Measurements from ENCODE around the gene ATP6V1C2.
"Not testable (repeated sequence)": the region's sequence is repeated elsewhere in the genome, so short reads cannot be mapped to it uniquely, and the experiment has no call there.

The ATP6V1C2 gene

DNA sequence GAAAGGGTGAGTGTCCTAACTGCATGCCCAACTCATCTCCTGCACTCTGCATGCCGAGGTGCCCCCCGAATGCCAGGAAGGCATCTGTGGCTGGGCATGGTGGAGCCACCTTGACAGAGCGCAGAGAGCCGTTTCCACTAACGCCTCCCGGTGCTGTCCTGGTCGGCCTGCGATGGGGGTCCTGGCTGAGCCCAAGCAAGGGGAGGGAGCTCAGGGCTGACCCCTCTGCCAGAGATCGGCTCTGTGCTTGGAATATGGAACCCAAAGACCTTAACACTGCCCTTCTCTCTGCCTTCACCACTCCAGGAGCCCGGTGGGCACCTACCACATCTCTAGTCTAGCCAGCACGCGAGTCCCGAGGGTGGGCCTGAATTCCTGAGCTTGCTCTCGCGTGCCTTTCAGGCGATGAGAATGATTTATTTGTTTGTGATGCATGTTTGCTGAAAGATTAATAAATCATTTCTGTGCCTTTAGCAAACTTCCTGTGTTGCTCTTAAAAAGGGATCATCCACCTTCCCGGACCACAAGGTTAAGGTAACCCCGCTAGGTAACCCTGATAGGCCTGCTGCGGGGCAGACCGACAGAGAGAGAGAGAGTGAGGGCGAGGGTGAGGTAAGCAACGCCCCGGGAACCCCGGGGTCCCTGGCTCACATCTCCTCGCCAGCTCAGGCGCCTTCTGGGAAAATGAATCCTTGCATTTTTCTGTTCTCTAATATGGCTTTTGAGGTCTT, 55.8 kb downstream of the ATP6V1C2 start:
- H3K9ac ChIP-seq (ENCODE audit: low read length): no peak overlapping the region
- no peak overlapping the region for H3K4me3 ChIP-seq (ENCODE audit: low read depth, low read length)
- H3K9me3 ChIP-seq (ENCODE audit: control insufficient read depth, insufficient read depth, low read depth, low read length): no peaks in the 10 kb centered on the region
- peaks cover 37% of the 10 kb centered on the region for H3K36me3 ChIP-seq (ENCODE audit: control insufficient read depth, insufficient read depth, low read length)
- H3K4me1 ChIP-seq (ENCODE audit: control insufficient read depth, insufficient read depth, low read length): peaks cover 3% of the 10 kb centered on the region; the same call in 1 of the 2 replicates
- no peaks in the 10 kb centered on the region for H3K27me3 ChIP-seq (ENCODE audit: control insufficient read depth, insufficient read depth, low read length)
- no peak overlapping the region; the same call in 1 of the 2 replicates for H3K27ac ChIP-seq (ENCODE audit: low read depth, low read length)

DNA sequence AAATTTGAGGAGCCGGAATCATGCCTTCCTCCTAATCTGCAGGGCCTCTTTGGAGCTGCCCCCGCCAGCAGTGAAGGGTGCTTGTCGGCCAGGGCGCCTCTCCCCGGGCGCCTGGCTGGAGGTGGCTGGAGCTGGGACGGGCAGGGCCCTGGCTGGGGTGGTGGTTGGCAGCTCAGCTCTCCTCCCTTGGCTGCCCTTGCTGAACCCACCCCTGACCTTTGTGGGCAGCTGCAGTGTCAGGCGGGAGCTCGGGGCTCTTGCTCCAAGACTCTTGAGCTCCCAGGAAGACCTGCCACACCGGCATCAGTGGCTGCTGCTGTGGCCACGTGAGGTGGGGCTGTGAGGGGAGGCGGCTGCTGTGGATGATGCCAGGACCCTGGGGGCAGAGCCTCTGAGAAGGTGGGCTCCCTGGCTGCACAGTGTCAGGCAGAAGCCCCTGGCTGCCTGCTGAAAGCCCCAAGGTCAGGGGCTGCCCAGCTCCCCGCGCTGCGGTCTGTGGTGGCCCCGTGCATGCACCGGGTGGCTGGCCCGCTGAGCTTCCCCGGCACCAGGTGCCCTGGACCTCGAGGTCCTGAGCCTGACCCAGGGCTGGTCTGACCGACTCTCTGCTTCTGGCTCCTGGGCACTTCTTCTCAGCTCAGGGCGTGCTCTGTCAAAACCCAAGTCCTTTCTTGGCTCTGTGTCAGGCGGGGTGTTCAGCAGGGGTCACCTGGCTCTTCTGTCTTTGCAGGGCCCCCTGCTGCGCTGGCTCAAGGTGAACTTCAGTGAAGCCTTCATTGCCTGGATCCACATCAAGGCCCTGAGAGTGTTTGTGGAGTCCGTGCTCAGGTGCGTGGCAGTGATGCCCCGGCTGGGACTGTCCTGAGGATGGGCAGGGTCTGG, 56.7 kb downstream of the ATP6V1C2 start:
- Histone ChIP-seq H3K4me1 (ENCODE audit: control insufficient read depth, insufficient read depth, low read length) (peaks cover 3% of the 10 kb centered on the region; the same call in 1 of the 2 replicates), H3K4me3 (ENCODE audit: low read depth, low read length) (no peak overlapping the region), H3K9me3 (ENCODE audit: control insufficient read depth, insufficient read depth, low read depth, low read length) (no peaks in the 10 kb centered on the region), H3K9ac (ENCODE audit: low read length) (no peak overlapping the region), H3K27me3 (ENCODE audit: control insufficient read depth, insufficient read depth, low read length) (no peaks in the 10 kb centered on the region), H3K36me3 (ENCODE audit: control insufficient read depth, insufficient read depth, low read length) (peaks cover 43% of the 10 kb centered on the region), H3K27ac (ENCODE audit: low read depth, low read length) (peak overlapping the region; percentile 11; the same call in 1 of the 2 replicates)

DNA sequence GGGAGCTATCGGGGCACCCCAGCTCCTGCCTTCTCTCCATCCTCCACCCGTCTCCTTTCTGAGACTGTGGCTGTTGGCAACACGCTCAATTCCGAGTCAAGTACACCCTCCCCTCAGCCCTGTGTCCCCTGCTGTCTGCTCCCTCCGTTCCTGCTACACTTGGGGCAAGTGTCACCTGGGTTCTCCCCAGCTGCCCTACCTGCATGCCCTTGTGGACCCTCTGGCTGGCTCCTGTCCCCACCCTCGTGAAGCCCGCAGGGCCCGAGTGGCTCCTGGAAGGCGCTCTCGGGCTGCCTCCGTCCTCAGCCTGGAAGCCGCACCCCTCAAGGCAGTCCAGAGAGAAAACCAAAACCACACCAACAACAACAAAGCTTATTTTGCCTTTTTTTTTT, 57.3 kb downstream of the ATP6V1C2 start:
- Histone ChIP-seq H3K9ac (ENCODE audit: low read length) (no peak overlapping the region), H3K9me3 (ENCODE audit: control insufficient read depth, insufficient read depth, low read depth, low read length) (no peaks in the 10 kb centered on the region), H3K36me3 (ENCODE audit: control insufficient read depth, insufficient read depth, low read length) (peaks cover 49% of the 10 kb centered on the region), H3K27me3 (ENCODE audit: control insufficient read depth, insufficient read depth, low read length) (no peaks in the 10 kb centered on the region), H3K4me3 (ENCODE audit: low read depth, low read length) (no peak overlapping the region), H3K4me1 (ENCODE audit: control insufficient read depth, insufficient read depth, low read length) (peaks cover 3% of the 10 kb centered on the region; the same call in 1 of the 2 replicates), H3K27ac (ENCODE audit: low read depth, low read length) (no peak overlapping the region)

DNA sequence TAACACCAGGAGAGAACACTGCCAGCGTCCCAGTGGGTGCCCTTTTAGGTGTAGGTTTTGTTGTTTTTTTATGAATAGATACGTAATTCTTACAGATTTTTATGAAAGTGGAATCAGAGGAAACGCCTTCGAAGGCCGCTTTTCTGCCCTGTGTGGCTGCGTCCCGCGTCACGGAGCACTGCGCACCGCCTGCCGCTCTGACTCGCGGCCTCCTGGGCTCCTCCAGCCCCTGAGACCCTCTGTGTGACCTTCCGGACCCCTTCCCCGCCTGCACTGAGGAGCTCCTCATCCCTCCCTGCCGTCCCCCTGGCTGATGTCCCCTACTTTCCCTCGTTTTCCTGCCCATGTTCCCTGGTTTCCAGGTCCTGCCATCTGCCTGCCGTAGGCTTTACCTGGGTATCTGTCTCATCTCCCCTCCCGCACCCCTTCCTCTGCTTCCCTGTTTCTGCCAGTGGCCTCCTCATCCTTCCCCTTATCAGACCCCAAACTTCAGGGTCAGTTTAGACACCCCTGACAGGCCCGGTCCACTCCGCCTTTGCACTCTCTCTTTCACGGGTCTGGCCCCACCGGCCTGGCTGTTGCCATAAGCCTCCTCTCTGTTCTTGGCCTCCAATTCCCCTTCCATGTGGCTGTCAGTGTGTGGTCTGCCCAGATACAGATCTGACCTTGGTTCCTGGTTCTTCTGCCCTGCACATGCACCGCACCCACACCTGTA, 58.5 kb downstream of the ATP6V1C2 start:
- Histone ChIP-seq H3K4me1 (ENCODE audit: control insufficient read depth, insufficient read depth, low read length) (no peaks in the 10 kb centered on the region), H3K9ac (ENCODE audit: low read length) (no peak overlapping the region), H3K27me3 (ENCODE audit: control insufficient read depth, insufficient read depth, low read length) (no peaks in the 10 kb centered on the region), H3K9me3 (ENCODE audit: control insufficient read depth, insufficient read depth, low read depth, low read length) (no peaks in the 10 kb centered on the region), H3K4me3 (ENCODE audit: low read depth, low read length) (no peak overlapping the region), H3K36me3 (ENCODE audit: control insufficient read depth, insufficient read depth, low read length) (peaks cover 61% of the 10 kb centered on the region), H3K27ac (ENCODE audit: low read depth, low read length) (no peak overlapping the region)

DNA sequence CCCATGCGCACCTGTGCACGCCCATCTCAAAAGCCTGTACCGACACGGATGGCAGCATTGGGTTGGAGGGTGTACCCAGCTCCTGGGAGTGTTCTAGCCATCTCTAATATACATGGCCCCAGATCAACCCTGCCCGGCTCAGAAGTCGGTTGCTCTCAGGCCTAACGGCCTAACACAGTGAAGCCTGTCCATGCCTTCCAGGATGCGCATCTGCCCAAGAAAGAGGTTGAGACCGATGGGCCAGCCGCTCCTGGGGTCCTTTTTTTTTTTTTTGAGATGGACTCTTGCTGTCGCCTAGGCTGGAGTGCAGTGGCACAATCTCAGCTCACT, 59.0 kb downstream of the ATP6V1C2 start:
- H3K27ac ChIP-seq (ENCODE audit: low read depth, low read length): no peak overlapping the region
- no peak overlapping the region for H3K9ac ChIP-seq (ENCODE audit: low read length)
- H3K9me3 ChIP-seq (ENCODE audit: control insufficient read depth, insufficient read depth, low read depth, low read length): no peaks in the 10 kb centered on the region
- no peak overlapping the region for H3K4me3 ChIP-seq (ENCODE audit: low read depth, low read length)
- peaks cover 66% of the 10 kb centered on the region for H3K36me3 ChIP-seq (ENCODE audit: control insufficient read depth, insufficient read depth, low read length)
- H3K27me3 ChIP-seq (ENCODE audit: control insufficient read depth, insufficient read depth, low read length): no peaks in the 10 kb centered on the region
- H3K4me1 ChIP-seq (ENCODE audit: control insufficient read depth, insufficient read depth, low read length): no peaks in the 10 kb centered on the region

DNA sequence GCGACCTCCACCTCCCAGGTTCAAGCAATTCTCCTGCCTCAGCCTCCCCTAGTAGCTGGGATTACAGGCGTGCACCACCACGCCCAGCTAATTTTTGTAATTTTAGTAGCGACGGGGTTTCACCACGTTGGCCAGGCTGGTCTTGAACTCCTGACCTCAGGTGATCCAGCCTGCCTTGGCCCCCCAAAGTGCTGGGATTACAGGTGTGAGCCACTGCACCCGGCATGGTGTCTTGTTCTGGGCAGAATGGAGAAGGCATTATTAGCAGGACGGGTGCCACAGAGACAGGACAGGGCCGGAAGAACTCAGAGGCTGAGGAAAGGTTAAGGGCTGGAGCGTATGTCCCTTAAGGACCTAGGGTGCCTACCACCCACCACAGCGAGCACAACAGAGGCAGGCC, 59.4 kb downstream of the ATP6V1C2 start:
- H3K36me3 ChIP-seq (ENCODE audit: control insufficient read depth, insufficient read depth, low read length): peaks cover 70% of the 10 kb centered on the region
- H3K27ac ChIP-seq (ENCODE audit: low read depth, low read length); H3K4me3 ChIP-seq (ENCODE audit: low read depth, low read length); H3K27me3 ChIP-seq (ENCODE audit: control insufficient read depth, insufficient read depth, low read length); H3K9me3 ChIP-seq (ENCODE audit: control insufficient read depth, insufficient read depth, low read depth, low read length); H3K4me1 ChIP-seq (ENCODE audit: control insufficient read depth, insufficient read depth, low read length); H3K9ac ChIP-seq (ENCODE audit: low read length): not testable (repeated sequence)

DNA sequence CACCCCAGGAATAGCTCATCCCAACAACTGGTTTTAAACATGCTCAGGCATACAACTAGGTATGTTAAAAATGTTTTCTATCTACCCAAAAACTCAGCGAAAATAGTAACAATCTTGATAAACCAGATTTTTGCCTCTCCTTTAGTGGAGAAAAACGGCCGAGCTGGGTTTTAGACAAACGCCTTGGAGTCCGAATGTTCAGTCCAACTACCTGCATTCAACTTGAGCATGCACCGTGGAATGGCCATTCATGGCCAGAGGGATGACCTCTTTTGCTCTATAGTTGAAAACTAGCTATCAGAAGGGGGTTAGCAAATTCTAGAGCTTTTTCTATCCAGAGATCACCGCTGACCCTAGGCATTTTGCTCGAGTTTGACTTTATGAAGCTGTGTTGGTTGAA, 60.3 kb downstream of the ATP6V1C2 start:
- Histone ChIP-seq H3K4me1 (ENCODE audit: control insufficient read depth, insufficient read depth, low read length) (no peaks in the 10 kb centered on the region), H3K9me3 (ENCODE audit: control insufficient read depth, insufficient read depth, low read depth, low read length) (no peaks in the 10 kb centered on the region), H3K9ac (ENCODE audit: low read length) (no peak overlapping the region), H3K4me3 (ENCODE audit: low read depth, low read length) (no peak overlapping the region), H3K36me3 (ENCODE audit: control insufficient read depth, insufficient read depth, low read length) (peaks cover 78% of the 10 kb centered on the region), H3K27me3 (ENCODE audit: control insufficient read depth, insufficient read depth, low read length) (no peaks in the 10 kb centered on the region), H3K27ac (ENCODE audit: low read depth, low read length) (no peak overlapping the region)

DNA sequence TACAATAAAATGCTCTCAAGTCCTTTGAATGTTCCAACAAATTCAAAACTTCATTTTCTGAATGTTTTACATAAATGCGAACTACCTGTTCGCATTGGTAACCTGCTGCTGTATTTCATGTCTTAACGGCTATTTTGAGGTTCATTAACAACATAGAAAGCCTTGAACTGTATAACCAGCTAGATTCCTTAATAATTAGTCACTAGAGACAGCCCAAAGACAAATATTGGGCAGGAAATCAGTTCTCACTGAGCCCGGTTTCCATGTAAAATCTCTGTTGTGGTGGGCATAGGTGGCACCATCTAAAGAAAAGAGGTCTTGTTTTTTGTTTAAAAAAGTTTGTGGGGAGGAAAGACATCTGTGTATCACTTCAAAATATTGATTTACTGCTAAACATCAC, 62.0 kb downstream of the ATP6V1C2 start:
- Histone ChIP-seq H3K27me3 (ENCODE audit: control insufficient read depth, insufficient read depth, low read length) (no peaks in the 10 kb centered on the region), H3K9ac (ENCODE audit: low read length) (no peak overlapping the region), H3K4me3 (ENCODE audit: low read depth, low read length) (no peak overlapping the region), H3K9me3 (ENCODE audit: control insufficient read depth, insufficient read depth, low read depth, low read length) (no peaks in the 10 kb centered on the region), H3K27ac (ENCODE audit: low read depth, low read length) (no peak overlapping the region), H3K4me1 (ENCODE audit: control insufficient read depth, insufficient read depth, low read length) (no peaks in the 10 kb centered on the region), H3K36me3 (ENCODE audit: control insufficient read depth, insufficient read depth, low read length) (peaks cover 90% of the 10 kb centered on the region)

DNA sequence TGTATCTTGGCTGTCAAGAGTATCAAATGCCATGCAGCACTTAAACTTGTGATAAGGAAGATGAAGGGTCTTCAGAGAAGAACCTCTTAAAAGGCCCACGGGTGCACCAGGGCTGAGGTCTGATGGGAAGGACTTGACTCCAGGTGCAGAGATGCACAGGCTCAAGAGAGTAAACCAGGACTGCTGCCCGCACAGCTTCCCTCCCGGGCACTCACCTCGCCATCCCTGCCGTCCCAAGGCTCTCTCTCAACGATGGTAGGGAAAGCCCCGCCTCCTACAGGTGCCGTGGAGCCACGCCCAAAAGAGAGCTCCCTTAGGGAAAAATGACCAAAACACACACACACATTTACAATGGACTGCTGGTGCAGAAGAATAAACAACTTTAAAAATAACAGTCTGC, 63.3 kb downstream of the ATP6V1C2 start:
- no peak overlapping the region for H3K27ac ChIP-seq (ENCODE audit: low read depth, low read length)
- H3K4me1 ChIP-seq (ENCODE audit: control insufficient read depth, insufficient read depth, low read length): no peaks in the 10 kb centered on the region
- H3K27me3 ChIP-seq (ENCODE audit: control insufficient read depth, insufficient read depth, low read length): no peaks in the 10 kb centered on the region
- H3K4me3 ChIP-seq (ENCODE audit: low read depth, low read length): no peak overlapping the region
- no peaks in the 10 kb centered on the region for H3K9me3 ChIP-seq (ENCODE audit: control insufficient read depth, insufficient read depth, low read depth, low read length)
- H3K36me3 ChIP-seq (ENCODE audit: control insufficient read depth, insufficient read depth, low read length): peaks cover 96% of the 10 kb centered on the region
- H3K9ac ChIP-seq (ENCODE audit: low read length): no peak overlapping the region

DNA sequence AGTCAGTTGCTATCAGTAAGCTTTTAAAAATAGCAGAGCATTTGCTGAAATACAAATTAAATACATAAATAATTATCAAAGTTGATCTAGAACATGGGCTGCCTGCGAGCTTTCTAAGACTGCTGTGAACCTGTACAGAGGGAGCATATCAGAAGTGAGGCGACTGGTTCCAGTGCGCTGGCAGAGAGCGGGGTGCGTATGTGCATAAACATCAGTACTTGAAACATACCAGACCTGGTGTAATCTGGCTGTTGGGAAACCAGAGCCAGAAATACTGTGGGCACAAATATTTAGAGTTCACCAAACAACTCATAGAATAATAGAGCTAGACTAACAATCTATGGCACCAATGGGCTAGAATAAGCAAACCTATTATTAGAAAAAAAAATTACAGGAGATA, 63.8 kb downstream of the ATP6V1C2 start:
- Histone ChIP-seq H3K27ac (ENCODE audit: low read depth, low read length) (no peak overlapping the region), H3K9me3 (ENCODE audit: control insufficient read depth, insufficient read depth, low read depth, low read length) (no peaks in the 10 kb centered on the region), H3K9ac (ENCODE audit: low read length) (no peak overlapping the region), H3K36me3 (ENCODE audit: control insufficient read depth, insufficient read depth, low read length) (peaks cover 95% of the 10 kb centered on the region), H3K27me3 (ENCODE audit: control insufficient read depth, insufficient read depth, low read length) (no peaks in the 10 kb centered on the region), H3K4me3 (ENCODE audit: low read depth, low read length) (no peak overlapping the region), H3K4me1 (ENCODE audit: control insufficient read depth, insufficient read depth, low read length) (no peaks in the 10 kb centered on the region)

Measured in HUES6 (cell line).